ENCODE measurements around the gene EZR.

- no peak for TF ChIP-seq YY1 (IDR thresholded peaks at IDR 0.05; ENCODE audit: insufficient read depth, insufficient read length)
- no peak for TF ChIP-seq ZNF274 (IDR thresholded peaks at IDR 0.05; ENCODE audit: low read depth, low read length)
These were observed 21.5 kb downstream of the EZR start for GRCh38 chr6:158797331-158798310.

All from NT2/D1 (cell line).